Measurements from ENCODE around the gene WDR4. TPM values are rescaled to one million over a fixed set of nuclear protein-coding genes. Genes with fewer than 3 reads are reported as not detected.
A peak's percentile ranks its signal among the peaks of the same experiment; 100 is the strongest.

Gene WDR4
- total and polyA plus RNA-seq, 9 of the 15 experiments (the other 6 are each of a cell fraction or from before 2014, with no cell fraction given) = 5.4 to 95.4 (median 32.1) TPM

DNA sequence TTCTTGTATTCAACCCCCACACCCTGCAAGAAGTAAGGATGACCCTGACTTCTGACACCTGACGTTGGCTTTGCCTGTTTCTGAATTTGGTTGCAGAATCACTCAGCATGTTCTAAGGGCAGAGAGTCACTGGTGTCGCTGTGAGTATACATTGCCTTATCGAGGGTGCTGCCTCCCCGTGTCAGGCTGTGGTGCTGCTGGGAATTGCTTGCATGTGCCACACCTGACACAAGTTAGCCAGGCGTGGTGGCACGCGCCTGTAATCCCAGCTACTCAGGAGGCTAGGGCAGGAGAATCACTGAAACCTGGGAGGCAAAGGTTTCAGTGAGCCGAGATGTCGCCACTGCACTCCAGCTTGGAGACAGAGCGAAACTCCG is 45.9 kb downstream of the WDR4 start (continued):
- TF ChIP-seq, protein P1, sequence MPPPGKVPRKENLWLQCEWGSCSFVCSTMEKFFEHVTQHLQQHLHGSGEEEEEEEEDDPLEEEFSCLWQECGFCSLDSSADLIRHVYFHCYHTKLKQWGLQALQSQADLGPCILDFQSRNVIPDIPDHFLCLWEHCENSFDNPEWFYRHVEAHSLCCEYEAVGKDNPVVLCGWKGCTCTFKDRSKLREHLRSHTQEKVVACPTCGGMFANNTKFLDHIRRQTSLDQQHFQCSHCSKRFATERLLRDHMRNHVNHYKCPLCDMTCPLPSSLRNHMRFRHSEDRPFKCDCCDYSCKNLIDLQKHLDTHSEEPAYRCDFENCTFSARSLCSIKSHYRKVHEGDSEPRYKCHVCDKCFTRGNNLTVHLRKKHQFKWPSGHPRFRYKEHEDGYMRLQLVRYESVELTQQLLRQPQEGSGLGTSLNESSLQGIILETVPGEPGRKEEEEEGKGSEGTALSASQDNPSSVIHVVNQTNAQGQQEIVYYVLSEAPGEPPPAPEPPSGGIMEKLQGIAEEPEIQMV (tag; conservative IDR thresholded peaks at IDR 0.05; ENCODE audit: low read depth) = no peak
- TF ChIP-seq, protein P2, sequence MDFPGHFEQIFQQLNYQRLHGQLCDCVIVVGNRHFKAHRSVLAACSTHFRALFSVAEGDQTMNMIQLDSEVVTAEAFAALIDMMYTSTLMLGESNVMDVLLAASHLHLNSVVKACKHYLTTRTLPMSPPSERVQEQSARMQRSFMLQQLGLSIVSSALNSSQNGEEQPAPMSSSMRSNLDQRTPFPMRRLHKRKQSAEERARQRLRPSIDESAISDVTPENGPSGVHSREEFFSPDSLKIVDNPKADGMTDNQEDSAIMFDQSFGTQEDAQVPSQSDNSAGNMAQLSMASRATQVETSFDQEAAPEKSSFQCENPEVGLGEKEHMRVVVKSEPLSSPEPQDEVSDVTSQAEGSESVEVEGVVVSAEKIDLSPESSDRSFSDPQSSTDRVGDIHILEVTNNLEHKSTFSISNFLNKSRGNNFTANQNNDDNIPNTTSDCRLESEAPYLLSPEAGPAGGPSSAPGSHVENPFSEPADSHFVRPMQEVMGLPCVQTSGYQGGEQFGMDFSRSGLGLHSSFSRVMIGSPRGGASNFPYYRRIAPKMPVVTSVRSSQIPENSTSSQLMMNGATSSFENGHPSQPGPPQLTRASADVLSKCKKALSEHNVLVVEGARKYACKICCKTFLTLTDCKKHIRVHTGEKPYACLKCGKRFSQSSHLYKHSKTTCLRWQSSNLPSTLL (IDR thresholded peaks at IDR 0.05) = no peak
- TF ChIP-seq BHLHE40 (IDR thresholded peaks at IDR 0.05; ENCODE audit: low read length) (peak; percentile 75), PCBP2 (IDR thresholded peaks at IDR 0.05; ENCODE audit: low read depth, low read length, poor library complexity, severe bottlenecking) (no peak), ETV5 (CRISPR knock-in tag; IDR thresholded peaks at IDR 0.05; ENCODE audit: low read depth) (0 out of 2 replicates have a peak, but pooled peaks have one; percentile 37), TFAM (CRISPR knock-in tag; conservative IDR thresholded peaks at IDR 0.05) (no peak), ZBTB1 (CRISPR knock-in tag; IDR thresholded peaks at IDR 0.05; ENCODE audit: borderline replicate concordance, low read depth) (no peak), SIN3B (IDR thresholded peaks at IDR 0.05; ENCODE audit: low read depth) (no peak), ZFP36 (IDR thresholded peaks at IDR 0.05; ENCODE audit: low read depth, low read length, partially characterized antibody) (no peak), ZNF445 (CRISPR knock-in tag; IDR thresholded peaks at IDR 0.05; ENCODE audit: low read depth) (no peak), ARID1B (IDR thresholded peaks at IDR 0.05) (no peak), PTRF (tag; IDR thresholded peaks at IDR 0.05) (no peak), POLR2AphosphoS5 (IDR thresholded peaks at IDR 0.05; ENCODE audit: control insufficient read depth, insufficient read depth, low read depth, low read length) (no peak)
- TF ChIP-seq, protein P3, sequence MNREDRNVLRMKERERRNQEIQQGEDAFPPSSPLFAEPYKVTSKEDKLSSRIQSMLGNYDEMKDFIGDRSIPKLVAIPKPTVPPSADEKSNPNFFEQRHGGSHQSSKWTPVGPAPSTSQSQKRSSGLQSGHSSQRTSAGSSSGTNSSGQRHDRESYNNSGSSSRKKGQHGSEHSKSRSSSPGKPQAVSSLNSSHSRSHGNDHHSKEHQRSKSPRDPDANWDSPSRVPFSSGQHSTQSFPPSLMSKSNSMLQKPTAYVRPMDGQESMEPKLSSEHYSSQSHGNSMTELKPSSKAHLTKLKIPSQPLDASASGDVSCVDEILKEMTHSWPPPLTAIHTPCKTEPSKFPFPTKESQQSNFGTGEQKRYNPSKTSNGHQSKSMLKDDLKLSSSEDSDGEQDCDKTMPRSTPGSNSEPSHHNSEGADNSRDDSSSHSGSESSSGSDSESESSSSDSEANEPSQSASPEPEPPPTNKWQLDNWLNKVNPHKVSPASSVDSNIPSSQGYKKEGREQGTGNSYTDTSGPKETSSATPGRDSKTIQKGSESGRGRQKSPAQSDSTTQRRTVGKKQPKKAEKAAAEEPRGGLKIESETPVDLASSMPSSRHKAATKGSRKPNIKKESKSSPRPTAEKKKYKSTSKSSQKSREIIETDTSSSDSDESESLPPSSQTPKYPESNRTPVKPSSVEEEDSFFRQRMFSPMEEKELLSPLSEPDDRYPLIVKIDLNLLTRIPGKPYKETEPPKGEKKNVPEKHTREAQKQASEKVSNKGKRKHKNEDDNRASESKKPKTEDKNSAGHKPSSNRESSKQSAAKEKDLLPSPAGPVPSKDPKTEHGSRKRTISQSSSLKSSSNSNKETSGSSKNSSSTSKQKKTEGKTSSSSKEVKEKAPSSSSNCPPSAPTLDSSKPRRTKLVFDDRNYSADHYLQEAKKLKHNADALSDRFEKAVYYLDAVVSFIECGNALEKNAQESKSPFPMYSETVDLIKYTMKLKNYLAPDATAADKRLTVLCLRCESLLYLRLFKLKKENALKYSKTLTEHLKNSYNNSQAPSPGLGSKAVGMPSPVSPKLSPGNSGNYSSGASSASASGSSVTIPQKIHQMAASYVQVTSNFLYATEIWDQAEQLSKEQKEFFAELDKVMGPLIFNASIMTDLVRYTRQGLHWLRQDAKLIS (CRISPR knock-in tag; IDR thresholded peaks at IDR 0.05) = 0 out of 2 replicates have a peak, but pooled peaks have one; percentile 39
- TF ChIP-seq, protein P4, sequence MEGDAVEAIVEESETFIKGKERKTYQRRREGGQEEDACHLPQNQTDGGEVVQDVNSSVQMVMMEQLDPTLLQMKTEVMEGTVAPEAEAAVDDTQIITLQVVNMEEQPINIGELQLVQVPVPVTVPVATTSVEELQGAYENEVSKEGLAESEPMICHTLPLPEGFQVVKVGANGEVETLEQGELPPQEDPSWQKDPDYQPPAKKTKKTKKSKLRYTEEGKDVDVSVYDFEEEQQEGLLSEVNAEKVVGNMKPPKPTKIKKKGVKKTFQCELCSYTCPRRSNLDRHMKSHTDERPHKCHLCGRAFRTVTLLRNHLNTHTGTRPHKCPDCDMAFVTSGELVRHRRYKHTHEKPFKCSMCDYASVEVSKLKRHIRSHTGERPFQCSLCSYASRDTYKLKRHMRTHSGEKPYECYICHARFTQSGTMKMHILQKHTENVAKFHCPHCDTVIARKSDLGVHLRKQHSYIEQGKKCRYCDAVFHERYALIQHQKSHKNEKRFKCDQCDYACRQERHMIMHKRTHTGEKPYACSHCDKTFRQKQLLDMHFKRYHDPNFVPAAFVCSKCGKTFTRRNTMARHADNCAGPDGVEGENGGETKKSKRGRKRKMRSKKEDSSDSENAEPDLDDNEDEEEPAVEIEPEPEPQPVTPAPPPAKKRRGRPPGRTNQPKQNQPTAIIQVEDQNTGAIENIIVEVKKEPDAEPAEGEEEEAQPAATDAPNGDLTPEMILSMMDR (IDR thresholded peaks at IDR 0.05 in 2 of 3, conservative IDR thresholded peaks at IDR 0.05 in 1 of 3; ENCODE audit: insufficient read depth in 2 of 3, low read depth in 1 of 3, low read length in 3 of 3) = peak; percentile 64 to 98 (median 78)
- TF ChIP-seq, protein P5, sequence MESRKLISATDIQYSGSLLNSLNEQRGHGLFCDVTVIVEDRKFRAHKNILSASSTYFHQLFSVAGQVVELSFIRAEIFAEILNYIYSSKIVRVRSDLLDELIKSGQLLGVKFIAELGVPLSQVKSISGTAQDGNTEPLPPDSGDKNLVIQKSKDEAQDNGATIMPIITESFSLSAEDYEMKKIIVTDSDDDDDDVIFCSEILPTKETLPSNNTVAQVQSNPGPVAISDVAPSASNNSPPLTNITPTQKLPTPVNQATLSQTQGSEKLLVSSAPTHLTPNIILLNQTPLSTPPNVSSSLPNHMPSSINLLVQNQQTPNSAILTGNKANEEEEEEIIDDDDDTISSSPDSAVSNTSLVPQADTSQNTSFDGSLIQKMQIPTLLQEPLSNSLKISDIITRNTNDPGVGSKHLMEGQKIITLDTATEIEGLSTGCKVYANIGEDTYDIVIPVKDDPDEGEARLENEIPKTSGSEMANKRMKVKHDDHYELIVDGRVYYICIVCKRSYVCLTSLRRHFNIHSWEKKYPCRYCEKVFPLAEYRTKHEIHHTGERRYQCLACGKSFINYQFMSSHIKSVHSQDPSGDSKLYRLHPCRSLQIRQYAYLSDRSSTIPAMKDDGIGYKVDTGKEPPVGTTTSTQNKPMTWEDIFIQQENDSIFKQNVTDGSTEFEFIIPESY (CRISPR knock-in tag; IDR thresholded peaks at IDR 0.05) = 0 out of 2 replicates have a peak, but pooled peaks have one; percentile 8
